Activated CD4-positive, alpha-beta T cell treated with anti-CD3 and anti-CD28 coated beads for 48 hours (primary cell): ENCODE data around the gene WWOX.

Experiments
- DNase-seq: peaks from one replicate; pipeline ENCODE4 v3.0.0-alpha.2; 2020

WWOX gene

GRCh38 chr16:78759596-78759995 lies 660.1 kb downstream of the WWOX start:
- DNase-seq: no peak

DNA sequence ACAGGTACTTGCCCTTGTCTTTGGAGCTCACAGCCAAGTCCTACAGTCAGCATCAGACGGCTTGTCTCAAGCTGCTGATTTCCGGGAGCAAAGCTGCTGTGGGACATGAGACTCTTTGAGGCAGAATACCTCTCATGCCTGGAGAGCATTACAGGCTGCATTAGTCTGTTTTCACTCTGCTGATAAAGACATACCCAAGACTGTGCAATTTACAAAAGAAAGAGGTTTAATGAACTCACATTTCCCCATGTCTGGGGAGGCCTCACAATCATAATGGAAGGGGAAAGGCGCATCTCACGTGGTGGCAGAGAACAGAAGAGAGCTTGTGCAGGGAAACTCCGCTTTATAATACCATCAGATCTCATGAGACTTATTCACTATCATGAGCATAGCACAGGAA lies 661.2 kb downstream of the WWOX start:
- DNase-seq: no peak

DNA sequence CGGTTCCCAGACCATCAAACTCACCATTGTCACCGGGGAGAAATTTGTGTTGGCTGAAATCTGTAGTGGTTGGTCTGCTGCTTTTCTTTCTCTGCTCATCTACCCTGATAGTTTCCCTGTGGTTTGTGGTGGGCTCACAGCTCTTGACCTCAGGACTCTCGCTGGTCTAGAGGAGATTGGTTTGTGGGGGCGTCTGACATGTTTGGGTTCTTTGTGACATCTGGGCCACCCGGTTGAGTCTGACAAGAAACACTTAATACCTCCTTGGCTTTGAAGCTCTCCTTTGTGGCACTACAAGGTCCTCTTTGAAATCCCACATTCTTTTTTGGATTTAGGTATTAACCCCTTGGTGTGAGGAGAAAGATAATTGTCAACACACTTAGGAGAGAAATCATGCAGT lies 662.0 kb downstream of the WWOX start:
- no peak for DNase-seq

- no peak for DNase-seq
Measured at GRCh38 chr16:78762222-78762621, 662.8 kb downstream of the WWOX start.

DNA sequence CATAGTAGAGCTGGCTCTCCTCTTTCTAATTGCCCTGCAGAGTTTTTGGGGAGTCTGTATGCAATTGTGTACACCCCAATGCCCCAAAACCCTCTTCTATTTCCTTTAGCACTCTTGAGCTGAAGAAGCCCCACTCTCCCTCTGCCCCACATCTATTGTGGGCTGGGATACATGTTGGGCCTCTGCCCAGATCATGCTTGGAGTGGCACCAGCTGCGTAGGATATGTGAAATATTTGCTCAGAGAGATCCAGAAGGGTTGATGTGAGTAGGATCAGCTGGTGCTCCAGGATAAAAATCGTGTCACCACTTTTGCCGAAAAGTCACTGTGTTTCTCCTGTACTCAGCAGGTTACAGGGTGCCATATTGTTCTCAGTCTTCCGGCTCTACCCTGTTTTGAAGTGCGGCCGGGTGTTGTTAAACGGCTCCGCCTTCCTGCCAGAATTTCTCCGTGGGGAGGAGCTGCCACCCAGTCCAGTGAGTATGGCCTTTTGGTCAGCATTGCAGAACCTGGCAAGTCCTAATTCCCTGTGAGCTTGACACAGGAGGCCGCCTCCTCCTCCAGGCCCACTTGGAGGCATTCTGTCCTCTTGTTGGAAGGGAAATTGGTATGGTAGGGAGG lies 664.5 kb downstream of the WWOX start:
- DNase-seq: no peak

- DNase-seq: no peak
Measured at GRCh38 chr16:78764478-78764877, 665.0 kb downstream of the WWOX start.

DNA sequence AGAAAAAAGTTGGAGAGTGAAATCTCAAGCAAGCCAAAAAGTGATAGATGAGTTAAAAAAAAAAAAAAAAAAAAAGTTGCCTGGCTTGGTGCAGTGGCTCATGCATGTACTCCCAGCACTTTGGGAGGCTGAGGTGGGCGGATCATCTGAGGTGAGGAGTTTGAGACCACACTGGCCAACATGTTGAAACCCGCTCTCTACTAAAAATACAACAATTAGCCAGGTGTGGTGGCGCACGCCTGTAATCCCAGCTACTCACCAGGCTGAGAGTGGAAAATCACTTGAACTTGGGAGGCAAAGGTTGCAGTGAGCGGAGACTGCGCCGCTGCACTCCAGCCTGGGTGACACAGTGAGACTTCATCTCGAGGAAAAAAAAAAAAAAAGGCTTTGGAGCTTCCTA lies 668.8 kb downstream of the WWOX start:
- DNase-seq: no peak

GRCh38 chr16:78768718-78769117 lies 669.3 kb downstream of the WWOX start:
- peak; percentile 60 for DNase-seq

GRCh38 chr16:78770353-78771091 lies 671.1 kb downstream of the WWOX start:
- peak; percentile 90 for DNase-seq

DNA sequence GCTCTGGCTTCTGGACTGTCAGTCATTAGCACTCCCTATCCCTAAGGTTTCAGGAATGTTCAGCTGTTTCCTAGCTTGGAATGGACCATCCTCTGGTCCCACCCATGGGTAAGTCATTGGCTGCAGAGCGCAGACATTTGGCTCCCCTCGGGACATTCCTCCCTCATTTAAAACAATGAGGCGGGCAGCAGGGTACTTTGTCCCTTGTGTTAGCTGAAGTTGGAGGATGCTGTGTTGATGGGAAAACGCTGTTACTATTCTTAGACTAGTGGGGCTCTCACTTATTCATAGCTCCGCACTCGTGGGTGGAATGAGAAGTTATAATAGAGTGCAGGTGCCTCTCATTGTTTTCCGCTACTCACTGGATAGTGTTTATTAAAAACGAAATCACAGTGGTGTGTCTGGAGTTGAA lies 673.8 kb downstream of the WWOX start:
- DNase-seq: no peak

DNA sequence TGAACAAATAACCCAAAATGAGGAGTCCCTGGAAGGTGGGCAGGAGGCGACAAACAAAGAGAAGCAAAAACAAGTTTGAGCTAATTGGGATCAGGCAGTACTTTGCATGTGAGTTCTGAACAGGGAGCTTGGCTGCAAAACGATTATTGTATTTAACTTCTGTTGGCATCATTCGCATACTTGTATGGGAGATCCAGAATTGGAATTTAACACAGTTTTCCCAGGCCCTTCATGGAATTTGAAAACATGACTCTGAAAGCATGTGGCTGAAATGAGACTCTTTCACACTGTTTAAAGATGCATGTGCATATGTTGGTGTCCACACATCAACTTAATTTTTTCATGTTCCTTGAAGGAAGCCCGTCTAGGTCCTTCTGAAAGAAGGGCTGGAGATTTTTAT lies 674.3 kb downstream of the WWOX start:
- DNase-seq: no peak

DNA sequence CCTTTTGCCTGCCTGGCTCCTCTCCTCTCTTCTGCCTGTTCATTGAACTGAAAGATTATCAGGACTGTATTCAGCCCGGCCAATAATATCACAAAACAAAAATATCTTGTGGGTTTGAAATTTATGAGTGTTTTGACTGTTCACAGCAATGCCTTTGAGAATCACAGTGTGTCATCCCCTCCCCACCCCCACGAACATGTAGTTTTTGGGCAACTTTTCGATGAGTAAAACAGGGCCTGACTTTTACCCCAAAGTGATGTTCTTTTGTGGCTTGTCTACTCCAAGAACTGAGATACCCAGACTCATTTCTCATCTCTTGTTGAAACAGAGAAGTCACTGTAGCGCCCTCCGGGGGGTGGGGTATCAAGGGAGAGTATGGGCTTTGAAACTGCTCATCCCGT lies 675.7 kb downstream of the WWOX start:
- DNase-seq: peak; percentile 88

DNA sequence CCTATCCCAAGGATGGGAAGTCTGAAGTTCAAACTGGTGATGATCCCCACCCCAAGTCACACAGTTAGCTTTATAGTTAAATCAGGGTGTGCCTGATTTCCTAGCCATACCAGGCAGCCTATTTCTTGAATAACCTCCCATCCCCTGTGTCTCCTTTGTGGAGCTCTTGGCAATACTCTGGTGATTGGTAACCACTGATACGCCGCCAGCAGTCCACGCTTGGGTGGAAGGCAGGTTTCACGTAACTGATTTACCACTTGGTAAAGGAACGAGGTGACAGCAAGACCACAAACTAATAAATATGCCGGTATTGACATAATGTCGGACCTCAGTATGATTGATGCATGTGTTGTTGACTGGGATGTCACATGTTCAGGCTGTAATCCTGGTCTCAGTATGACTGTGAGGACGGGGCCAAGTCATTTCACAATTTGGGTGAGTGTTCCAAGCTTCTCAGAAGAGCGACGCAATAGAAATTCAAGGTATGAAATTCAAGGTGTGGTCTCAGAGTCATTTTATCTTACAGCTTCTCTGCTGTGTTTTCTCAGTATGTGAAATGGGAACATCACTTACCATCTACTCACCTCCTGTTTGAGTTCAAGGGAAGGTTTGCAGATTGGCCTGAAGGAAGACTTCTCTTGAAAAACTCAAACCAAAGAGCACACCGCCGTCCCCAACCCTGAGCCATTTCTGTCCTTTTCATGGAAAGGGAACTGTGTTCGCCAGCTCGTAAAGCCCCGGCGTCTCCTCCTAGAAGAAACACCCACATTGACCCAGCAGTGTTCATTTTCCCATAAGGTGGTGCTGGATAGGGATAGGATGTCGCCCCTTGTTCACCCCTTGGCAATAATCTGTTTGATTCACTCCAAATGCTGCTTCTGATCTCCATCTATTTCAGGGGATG lies 678.9 kb downstream of the WWOX start:
- DNase-seq: peak; percentile 74

DNA sequence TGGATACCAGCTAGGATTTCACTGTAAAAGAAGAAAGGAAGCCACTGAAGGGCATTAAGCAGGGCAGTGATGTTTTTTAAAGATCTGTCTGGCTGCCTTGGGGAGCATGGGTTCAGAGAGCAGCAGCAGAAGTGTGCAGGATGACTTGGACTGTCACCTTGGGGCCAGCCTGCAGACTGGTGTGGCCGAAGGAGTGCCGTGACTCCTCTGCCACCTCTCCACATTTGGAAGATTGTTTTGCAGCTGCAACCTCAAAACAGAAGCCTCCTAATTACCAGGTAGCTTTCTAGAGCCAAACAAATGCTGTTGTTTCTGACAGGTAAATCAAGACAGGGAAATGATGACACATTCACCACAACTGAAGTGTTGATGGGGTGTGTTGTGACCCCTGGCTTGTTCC lies 681.4 kb downstream of the WWOX start:
- DNase-seq: no peak

DNA sequence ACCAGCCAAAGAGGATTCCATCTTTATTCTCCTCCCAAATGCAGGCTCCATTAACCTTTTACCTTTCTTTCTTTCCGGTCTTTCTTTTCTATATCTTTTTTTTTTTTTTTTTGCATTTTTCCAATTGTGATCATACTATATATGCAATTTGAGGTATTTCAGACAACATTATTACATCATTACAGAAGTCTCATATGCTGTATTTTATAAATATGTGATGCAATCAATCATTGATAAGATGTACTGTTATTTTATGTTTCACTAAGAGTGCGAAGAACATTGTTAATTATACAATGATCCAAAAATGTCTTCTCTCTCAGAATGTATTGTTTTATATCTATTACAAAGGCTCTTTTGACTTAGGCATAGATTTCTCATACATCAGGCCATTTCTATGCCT lies 683.1 kb downstream of the WWOX start:
- DNase-seq: no peak

DNA sequence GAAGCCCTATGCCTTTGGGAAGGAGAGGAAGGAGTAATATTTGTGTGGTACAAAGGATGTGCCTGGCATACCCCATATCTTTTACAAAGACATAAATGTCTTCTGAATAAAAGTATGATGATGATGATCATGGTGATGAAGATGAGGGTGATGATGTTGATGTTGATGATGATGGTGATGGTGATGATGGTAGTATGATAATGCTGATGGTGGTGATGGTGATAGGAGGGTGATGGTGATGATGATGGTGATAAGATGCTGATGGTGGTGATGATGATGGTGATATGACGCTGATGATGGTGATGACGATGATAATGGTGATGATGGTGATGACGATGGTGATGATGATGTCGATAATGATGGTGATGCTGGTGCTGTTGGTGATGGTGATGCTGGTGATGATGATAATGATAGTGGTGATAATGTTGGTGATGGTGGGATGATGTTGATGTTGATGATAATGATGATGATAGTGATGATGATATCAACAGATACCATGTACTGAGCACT lies 684.2 kb downstream of the WWOX start:
- DNase-seq: no peak

GRCh38 chr16:78784771-78785170 lies 685.3 kb downstream of the WWOX start:
- DNase-seq: no peak

GRCh38 chr16:78785218-78785617 lies 685.8 kb downstream of the WWOX start:
- DNase-seq: no peak

DNA sequence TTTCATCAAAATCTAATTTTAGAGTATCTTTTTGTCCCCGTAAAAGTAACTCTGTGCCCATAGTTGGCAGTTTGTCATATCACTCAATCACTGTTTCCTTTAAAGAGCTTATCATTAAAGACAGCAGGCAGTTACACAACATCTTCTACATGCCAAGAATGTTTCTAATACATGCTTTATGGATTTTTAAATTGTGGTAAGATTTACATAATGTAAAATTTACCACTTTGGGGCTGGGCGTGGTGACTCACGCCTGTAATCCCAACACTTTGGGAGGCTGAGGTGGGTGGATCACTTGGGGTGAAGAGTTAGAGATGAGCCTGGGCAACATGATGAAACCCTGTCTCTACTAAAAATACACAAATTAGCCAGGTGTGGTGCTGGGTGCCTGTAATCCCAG lies 687.2 kb downstream of the WWOX start:
- DNase-seq: no peak

DNA sequence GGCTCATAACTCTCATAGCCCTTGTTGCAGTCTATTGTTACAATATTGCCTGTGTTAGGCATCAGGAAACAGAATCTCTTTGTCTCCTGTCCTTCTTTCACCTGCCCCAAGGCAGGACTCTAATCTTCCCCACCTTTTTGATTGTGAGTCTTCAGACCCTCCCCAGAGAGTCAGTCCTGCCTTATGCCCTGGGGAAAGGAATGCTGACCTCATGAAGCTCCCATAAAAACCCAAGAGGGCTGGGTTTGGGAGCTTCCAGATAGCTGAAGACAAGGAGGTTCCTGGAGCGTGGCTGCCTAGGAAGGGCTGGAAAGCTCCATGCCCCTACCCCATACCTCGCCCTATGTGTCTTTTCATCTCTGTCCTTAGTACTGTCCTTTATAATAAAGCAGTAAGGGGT lies 688.8 kb downstream of the WWOX start:
- no peak for DNase-seq

GRCh38 chr16:78788696-78789095 lies 689.2 kb downstream of the WWOX start:
- DNase-seq: no peak

GRCh38 chr16:78789561-78789960 lies 690.1 kb downstream of the WWOX start:
- DNase-seq: no peak

DNA sequence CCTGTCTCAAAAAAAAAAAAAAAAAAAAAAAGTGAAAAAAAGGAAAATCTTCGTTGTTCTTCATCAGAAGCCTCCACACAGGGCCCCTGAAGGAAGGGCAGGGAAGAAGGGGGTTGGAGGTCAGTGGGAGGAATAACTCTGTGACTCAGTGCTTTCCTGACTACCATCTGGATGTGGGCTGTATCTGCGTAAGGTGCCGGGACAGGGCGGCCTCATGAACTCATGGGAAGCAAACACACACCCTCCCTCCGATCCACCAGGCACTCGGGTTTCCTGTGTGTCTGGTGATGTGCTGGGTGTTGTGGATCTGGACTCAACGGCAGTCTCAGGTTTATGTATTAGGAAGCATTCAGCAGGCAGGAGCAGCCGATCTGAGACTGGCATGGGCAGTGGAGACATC lies 691.6 kb downstream of the WWOX start:
- DNase-seq: no peak

DNA sequence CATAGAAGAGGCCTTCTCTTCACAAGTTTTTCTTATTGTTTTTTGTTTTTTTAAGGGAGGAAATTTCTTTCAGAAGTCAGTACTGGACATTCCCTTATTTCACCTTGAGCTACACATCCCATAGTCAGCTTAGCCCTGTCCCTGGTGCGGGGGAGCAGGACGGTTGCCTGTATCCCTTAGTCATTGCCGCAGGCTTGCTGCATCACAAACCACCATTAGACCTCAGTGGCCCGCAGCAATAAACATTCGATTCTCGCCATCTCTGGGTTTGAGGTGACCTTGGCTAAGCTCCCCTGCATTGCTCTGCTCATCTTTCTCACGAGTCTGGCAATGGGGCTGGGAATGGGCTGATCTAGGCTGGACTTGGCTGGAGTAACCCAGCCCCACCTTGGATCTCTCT lies 692.5 kb downstream of the WWOX start:
- DNase-seq: no peak
